Activated CD4-positive, CD25-positive, alpha-beta regulatory T cell (primary cell): ENCODE measurements around the gene CLK2.
A peak's percentile ranks its signal among the peaks of the same experiment; 100 is the strongest.
"Not testable (repeated sequence)": the region's sequence is repeated elsewhere in the genome, so short reads cannot be mapped to it uniquely, and the experiment has no call there.

Experiments used
- DNase-seq, 4 experiments: peaks; one replicate each; lab custom pipeline; 2025; lab: John Stamatoyannopoulos, UW

The CLK2 gene

DNA sequence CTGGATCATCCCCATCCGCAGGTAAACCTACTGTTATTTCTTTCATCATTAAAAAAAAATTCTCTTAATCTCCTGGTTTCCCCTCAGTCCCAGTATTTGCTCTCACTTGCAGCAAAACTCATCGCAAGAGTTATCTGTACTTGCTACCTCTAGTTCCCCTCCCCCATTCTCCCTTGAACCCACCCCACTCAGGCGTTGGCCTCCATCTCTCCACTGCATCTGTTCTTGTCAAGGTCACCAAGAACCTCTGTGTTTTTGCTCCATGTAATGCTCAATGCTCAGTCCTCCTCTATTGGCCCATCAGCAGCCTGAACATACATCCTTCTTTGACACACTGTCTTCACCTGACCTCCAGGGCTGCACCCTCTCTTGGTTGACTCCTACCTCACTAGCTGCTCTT lies 23.4 kb upstream of the CLK2 start:
- DNase-seq = no peak

DNA sequence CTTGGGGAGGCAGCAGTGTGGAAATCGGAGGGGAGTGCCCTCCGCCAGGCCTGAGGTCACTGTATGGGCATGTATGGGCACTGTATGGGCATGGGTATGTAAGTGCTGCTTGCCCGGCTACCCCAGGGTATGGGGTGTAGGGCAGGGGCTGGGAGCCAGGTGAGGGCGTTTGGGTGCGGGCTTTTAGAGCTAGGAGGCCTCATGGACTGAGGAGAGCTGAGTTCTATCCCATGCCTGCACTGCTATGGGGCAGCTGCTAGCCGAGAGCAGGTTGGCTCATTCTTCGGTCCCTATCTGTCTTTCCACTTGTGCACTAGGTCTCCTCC lies 22.6 kb upstream of the CLK2 start:
- no peak for DNase-seq

DNA sequence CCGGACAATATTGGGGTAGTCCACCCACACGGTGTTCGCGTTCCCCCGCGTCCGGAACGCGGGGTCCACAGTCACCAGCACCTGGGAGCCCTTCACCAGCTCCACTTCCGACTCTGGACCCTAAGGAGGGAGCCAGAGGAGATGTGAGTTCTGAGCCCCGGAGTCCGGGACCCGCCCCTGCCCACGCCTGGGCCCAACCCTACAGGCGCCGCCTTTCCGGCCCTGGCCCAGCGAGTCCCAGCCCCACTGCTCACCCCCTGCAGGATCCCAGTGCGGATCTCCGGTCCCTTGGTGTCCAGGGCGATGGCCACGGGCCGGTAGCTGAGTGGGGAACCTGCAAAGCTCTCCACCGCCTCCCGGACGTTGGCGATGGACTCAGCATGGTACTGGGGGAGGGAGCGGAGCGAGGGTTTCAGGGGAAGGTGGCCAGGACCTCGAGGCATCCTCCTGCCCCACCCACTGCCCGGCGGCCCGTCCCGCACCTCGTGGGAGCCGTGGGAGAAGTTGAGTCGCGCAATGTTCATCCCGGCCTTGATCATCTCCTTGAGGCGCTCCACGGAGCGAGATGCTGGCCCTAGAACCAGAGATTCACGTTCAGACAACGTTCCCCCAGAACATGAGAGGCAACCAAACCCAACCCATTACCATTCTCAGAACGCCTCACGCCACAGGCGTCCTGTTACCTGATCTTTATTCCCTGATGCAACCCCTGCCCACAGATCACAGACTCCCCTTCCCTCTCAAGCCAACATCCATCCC lies 22.1 kb upstream of the CLK2 start:
- DNase-seq = no peak

DNA sequence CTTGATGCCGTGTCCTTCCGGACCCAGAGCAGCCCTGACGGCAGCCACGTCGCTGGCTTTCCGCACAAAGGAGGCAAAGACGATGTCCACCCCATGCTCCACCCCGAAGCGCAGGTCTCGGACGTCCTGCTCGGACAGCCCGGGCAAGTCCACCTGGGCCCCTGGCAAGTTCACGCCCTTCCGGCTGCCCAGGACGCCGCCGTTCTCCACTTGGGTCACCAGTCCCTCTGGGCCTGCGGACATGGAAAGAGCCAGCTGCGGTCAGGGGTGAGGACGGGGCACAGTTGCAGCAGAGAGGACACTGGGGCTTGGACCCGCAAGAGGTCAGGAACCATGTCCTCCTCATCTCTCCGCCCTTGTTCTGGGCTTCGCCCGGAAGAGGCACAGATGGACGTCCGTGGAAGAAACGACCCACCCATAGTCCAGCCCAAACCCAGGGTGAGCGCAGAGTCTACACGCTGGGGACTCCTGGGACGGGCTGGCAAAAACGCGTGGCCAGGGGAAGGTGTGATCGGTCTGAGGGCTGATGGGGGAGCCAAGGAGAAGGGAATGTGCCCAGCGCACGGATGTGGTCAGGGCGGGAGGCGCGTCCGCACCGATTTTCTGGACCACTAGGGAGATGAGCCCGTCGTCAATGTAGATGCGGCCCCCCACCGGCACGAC lies 21.3 kb upstream of the CLK2 start:
- DNase-seq = no peak

DNA sequence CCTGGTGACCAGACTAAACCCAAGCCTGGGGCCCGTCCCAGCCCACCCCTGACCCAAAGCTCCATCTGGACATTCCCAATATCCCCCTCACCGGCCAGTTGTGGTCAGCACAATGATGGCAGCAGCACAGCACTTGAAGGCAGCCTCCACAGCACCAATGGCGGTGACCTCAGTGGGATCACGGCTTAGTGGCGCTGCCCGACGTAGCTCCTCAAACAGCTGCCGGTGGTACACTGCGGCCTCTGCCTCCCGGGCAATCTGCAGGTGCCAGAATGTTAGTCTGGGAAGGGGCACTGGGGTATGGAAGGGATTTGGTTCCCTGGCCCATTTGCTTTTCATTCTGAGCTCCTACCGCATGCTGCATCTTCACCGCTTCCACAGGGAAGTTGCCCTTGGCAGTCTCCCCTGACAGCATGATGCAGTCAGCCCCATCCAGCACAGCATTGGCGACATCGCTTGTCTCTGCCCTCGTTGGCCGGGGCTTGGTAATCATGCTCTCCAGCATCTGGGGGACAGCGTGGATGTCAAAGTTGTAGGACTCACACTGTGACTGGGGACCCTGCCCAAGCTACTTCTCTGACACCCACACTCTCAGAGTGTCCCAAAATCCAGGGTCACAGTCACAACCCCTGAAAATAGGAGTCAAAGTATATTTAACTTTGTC lies 19.9 kb upstream of the CLK2 start:
- no peak for DNase-seq

DNA sequence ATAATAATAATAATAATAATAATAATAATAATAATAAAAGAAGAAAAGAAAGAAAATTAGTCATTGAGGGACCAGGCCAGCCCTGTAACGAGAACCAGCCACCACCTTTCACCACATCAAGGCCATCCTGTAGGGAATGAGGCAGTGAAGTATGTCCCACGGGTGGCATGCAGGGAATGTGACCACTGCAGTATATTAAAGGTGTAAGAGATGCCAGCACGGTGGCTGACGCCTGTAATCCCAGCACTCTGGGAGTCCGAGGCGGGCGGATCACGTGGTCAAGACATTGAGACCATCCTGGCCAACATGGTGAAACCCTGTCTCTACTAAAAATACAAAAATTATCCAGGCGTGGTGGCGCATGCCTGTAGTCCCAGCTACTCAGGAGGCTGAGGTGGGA lies 17.7 kb upstream of the CLK2 start:
- DNase-seq = not testable (repeated sequence)

DNA sequence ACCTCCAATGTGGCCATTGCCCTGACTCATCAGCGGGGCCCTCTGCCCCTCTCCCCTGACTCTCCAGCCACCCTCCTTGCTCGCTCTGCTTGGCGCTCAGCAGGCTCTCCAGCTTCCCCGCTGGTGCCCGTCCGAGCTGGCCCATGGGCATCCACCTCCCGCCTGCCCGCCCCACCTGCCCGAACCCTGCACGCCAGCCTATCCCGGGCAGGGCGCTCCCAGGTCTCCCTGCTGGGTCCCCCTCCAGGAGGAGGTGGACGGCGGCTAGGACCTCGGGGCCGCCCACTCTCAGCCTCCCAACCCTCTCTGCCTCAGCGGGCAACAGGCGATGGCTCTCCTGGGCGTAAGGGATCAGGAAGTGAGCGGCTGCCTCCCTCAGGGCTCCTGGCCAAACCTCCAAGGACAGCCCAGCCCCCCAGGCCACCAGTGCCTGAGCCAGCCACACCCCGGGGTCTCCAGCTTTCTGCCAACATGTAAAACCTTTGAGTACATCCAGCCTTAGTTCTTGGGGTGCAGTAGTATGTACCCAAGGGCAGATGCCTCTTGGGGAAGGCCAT lies 14.8 kb upstream of the CLK2 start:
- no peak for DNase-seq

DNA sequence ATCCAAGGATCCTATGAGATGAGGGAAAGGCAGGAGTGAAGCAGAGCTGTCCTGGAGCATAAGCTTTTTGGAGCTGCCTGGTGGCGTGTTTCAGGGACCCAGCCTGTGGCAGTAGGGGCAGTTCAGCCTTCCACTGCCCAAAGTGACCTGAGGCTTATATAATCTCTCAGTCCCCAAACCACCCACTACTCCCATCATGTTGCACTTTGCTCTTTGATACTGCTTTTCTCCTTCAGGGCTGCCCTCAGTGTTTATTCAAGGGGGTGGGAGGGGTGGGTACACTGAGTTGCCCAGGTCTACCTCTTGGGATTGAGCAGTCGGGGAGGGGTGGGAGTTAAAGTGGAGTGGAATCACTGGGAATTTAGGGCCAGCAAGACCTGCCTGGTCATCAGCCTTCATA lies 13.2 kb upstream of the CLK2 start:
- DNase-seq = no peak

DNA sequence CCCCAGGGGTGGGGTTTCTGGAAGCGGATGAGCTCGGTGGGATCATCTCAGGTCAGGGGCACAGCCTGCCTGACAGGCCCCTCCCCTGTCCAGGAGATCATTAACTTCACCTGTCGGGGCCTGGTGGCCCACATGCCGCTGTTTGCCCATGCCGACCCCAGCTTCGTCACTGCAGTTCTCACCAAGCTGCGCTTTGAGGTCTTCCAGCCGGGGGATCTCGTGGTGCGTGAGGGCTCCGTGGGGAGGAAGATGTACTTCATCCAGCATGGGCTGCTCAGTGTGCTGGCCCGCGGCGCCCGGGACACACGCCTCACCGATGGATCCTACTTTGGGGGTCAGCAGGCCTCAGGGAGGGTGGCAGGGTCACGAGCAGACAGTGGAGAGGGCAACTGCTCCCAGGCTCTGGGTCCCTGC lies 12.3 kb upstream of the CLK2 start:
- DNase-seq = no peak

DNA sequence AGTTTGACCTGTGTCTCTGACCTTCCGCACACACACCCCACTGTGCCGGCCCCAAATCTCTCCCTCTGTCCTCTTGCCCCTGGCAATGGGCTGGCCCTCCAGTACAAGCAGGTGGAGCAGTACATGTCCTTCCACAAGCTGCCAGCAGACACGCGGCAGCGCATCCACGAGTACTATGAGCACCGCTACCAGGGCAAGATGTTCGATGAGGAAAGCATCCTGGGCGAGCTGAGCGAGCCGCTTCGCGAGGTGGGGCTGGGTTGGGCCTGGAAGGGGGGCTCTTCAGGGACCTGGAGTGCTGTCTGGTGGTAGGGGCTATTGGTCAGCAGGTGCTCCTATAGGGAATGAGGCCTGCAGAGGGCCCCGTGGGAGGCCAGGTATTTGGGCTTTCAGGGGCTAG lies 11.8 kb upstream of the CLK2 start:
- DNase-seq = no peak

DNA sequence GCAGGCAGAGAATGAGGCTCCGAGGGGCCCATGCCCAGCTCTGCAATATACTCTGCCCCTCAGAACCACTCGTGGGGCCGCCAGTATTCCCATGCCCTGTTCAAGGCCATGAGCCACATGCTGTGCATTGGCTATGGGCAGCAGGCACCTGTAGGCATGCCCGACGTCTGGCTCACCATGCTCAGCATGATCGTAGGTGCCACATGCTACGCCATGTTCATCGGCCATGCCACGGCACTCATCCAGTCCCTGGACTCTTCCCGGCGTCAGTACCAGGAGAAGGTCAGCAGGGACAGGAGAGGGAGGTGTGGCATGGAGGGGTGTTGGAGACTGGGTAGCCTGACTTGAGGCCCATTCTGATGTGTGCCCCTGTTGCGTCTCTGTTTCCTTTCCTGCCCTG lies 11.2 kb upstream of the CLK2 start:
- DNase-seq = no peak

DNA sequence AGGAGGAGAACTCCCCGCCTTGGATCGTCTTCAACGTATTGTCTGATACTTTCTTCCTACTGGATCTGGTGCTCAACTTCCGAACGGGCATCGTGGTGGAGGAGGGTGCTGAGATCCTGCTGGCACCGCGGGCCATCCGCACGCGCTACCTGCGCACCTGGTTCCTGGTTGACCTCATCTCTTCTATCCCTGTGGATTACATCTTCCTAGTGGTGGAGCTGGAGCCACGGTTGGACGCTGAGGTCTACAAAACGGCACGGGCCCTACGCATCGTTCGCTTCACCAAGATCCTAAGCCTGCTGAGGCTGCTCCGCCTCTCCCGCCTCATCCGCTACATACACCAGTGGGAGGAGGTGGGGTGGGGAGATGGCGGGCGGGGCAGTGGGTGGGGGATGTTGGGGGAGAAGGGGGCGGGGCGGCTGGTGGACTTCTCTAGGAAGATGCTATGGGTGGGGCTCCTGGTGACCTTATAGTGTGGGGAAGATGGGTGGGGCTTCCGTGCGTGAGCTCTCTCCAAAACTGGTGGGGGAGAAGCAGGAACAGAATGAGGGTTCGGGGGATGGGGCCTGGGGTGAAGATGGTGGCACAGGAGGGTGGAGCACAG lies 9.3 kb upstream of the CLK2 start:
- no peak for DNase-seq

DNA sequence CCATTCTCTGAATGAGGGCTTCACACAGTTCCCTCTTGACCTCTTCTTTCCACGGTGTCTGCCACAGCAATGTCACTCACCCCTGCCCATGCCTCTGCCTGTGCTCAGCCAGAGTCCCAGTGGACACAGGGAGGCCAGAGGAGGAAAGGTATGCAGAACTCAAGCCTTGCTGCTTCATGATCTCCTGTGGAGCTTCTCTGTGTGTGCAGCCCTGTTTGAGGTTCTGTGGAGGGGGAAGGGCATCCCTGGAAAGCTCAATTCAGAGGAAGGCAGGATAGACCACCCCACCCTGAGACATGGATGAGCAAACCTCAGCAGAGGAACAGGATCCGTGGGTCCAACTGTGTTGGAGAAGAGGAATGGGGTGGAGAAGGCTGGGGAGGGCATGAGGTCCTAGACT lies 6.0 kb upstream of the CLK2 start:
- no peak for DNase-seq

DNA sequence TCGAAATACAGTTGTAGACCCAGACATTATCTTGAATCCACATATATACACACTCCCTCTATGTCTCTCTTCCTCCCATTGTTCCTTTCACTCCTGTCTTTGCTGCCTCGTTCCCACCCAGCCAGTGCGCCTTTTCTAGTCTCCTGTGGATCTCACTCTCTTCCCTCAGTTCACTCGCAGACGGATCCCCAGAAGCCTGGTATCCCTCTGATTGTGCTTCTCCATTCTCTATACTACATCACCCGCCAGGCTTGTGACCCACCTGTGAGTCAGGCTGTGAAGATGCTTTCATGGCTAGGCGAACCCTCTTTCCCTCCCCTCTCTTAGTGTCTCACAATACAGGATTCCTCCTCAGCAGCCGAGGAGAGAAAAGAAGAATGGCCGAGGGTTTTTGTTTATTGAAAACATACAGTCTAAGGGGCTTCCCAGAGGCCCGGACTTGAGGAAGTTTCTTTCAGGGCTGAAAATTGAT lies 5.4 kb upstream of the CLK2 start:
- no peak for DNase-seq

DNA sequence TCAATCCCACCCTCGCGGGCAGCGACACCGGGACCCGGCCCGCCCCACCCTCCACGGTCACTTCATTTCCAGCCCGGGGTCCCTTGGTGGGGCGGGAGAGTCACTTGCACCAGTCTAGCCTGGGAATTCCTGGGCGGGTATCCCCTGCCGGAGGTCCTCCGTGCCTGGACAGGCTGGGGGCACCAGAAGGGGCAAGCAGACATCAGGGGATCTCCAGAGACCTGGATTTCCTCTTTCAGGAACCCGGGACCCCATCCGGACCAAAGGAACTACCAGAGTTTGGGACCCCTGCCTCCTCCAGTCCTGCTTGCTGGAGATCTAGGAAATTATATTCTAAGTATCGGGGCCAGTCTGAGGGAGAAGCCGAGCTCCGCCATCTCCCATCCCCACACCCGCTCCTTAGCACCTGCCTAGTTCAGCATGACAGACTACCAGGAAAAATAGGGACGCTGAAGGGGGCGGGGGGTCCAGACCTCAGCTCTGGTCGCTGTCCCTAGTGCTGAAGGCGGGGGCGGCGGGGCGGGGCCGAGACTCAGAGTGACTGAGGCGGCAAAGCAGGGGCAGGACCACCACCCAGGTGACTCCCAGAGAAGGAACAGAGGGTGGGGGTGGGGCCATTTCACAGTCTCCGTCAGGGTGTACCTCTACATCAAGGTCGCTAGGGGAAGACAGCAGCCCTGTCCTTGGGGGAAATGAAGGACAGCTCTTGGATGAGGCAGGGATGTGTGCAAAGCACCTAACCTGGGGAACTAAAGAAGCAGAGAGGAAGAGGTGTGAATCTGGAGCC lies 4.8 kb upstream of the CLK2 start:
- DNase-seq = peak; percentile 42 to 57 (median 52)

DNA sequence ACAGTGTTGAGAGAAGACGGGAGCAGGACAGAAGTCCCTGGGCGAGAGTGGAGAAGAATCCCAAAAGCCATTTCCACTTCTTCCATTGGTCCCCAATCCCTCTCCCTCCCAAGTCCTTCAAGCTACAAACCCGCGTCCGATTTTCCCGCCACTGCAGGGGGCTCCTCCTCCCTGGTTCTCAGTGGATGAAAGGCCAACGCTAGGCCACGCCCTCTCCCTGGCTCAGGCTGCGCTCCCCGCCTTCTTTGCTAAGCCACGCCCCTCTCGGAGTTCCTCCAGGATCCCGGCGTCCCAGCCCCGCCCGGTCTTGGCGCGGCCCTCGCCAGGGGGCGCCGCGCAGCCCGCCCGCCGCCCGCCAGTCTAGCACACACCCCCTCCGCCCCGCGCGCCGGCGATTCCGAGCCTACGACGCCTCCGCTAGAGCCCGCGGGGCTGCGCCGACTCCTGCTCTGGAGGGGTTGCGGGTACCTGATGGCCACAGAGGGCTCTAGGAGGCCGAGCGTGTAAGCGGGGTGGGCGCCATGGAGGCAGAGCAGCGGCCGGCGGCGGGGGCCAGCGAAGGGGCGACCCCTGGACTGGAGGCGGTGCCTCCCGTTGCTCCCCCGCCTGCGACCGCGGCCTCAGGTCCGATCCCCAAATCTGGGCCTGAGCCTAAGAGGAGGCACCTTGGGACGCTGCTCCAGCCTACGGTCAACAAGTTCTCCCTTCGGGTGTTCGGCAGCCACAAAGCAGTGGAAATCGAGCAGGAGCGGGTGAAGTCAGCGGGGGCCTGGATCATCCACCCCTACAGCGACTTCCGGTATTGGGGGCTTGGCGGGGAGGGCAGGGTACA lies 4.0 kb upstream of the CLK2 start, which contains the start of gene HCN3:
Gene HCN3 (plus strand): TSS at position 394 of the 832 bp plus-strand sequence. CDS start 128 bp downstream, at position 522.
- DNase-seq = peak; percentile 63 to 89 (median 72)

DNA sequence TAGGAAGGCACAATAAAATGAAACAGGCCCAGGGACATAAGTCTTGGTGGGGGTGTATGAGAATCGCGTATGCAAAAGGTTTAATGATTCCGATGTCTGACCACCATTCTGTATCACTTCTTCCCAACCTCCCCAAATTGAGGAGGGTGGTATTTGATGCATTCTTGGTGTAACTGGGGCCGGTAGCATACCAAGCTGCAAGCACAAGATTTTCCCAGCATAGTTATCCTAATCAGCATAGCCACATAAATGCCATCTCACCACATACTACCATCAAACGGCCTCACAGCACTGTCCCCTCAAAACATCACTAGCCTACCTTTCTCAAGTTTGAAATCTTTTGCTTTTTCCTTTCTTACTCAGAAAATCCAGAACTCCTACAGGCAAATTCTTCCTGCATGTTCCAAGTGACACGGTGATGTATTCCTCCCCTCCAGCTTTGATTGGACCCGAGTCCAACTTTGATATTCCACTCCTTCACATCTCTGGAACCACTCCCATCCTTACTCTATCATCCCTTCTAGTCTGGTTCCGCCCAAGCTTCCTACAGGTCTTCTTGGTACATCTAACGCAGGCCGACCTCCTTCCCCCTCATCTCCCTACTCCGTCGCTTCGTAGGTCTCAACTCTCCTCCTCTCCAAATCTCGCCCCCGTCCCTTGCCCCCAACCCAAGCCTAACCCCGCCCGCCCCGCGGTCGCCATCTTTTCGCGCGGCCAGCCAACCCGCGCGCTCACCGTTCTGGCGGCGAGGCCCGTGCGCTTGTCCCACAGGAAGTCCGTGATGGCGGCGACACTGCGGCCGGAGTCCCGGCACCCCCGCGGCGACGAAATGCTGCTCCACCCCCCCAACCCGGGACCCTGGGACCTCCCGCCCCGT lies 600 bp downstream of the CLK2 start:
- peak in 2 of 4 experiments; percentile 47 to 55 for DNase-seq

DNA sequence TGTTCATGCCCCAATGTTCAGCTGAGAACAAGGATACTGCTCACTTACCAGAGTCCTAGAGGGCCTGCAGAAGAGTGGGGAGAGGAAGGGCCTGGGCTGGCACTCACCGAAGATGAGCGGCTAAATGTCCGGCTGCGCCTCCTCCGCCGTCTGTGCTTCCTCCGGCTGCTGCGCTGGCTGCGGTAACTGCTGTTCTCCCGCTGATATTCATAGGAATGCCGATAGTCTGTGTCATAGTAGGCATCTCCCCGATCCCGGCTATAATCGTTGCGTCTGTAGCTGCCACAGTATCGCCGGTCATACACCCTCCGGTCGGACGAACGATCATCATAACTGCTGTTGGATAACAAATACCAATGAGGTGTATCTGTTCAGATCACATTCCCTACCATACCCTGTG lies 3.9 kb downstream of the CLK2 start:
- DNase-seq = no peak

DNA sequence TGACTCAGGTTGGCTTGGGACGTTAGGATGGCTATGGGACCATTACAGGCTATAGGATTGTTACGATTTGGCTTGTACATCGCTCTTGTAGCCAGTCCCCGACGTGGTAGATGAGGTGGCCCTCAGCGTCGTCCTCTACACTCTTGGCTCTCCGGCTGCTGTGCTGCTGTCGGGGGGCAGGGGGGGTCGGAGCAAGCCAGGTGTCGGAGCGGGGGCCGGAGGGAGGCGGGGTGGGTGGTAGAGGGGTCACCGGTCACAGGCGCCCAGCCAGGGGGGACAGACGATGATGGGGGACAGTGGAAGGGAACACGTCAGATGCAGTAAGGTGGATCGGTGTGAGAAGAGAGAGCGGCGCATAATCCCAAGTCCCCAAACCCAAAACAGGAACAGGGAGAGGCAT lies 4.7 kb downstream of the CLK2 start:
- DNase-seq = no peak

DNA sequence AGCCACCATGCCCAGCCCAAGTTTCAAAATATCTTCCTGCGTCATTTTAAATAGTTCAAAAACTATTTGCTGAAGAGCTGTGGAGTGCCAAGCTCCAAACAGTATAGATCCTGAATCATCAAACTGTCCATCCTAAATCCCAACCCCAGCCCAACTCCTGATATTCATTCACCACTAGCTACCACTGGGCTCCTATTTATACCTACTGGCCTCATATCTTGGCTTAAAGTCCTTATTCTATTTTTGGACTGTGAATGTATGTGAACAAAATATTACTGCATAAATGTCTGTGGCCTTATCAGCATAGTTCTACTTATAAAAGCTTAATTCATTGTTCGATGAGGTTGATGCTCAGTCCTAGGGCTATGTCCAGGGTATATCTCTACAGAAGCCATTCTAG lies 5.9 kb downstream of the CLK2 start:
- no peak for DNase-seq
